HG03460 (cell line): Measurements from ENCODE around the gene SP1.
"Not testable (repeated sequence)": the region's sequence is repeated elsewhere in the genome, so short reads cannot be mapped to it uniquely, and the experiment has no call there.

Experiments used
- ATAC-seq: cut with Tn5 transposase; IDR thresholded peaks from one replicate; pipeline ENCODE4 v1.9.1; 2021; ENCODE audit not compliant: unreplicated experiment

Gene SP1

GRCh38 chr12:53380104-53380793 is at the start of gene SP1:
Gene SP1 (plus strand): TSS chr12:53380176. CDS start chr12:53380292, 116 bp downstream.
- ATAC-seq, result peak; percentile 42

GRCh38 chr12:53330671-53331070 is 49.3 kb upstream of the SP1 start:
- no peak for ATAC-seq

GRCh38 chr12:53332339-53332738 is 47.6 kb upstream of the SP1 start:
- ATAC-seq, result not testable (repeated sequence)

DNA sequence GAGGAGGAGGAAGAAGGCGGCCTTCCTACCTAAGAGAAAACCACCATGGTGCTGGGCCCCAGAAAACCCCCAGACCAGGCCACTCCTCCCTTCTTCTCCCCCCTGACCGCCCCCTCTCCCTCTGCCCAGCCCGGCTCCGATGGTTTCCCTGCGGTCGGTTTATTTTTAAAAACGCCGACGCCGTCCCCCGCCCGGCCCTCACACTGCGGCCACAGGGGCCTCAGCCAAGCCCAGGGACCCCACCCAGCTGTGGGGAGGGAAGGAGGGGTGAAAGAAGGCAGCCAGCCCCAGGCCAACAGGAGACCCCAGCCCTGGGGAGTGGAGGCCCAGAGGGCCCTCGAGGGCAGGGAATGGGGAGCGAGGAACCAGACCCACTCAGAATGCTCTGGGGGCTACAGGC is 47.2 kb upstream of the SP1 start:
- no peak for ATAC-seq

DNA sequence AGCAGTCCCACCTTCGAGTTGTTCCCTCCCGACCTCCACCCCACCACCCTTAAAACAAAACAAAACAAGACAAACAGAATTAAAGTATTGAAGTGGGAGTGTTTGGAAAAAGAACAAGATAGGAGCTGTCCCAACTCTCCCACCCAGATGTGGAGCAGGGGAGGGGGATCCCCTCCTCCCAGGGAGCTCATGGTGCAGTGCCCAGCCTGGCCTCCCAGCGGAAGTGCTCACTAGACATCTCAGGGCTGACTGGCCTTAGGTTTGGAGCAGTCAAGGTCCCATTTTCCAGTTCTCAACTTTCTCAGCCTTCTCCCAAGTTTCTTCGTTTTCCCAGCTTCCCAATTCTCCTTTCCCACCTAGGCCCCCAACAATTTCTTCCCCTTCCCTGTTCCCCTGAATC is 46.7 kb upstream of the SP1 start:
- ATAC-seq, result no peak

GRCh38 chr12:53333845-53334244 is 46.1 kb upstream of the SP1 start:
- no peak for ATAC-seq

DNA sequence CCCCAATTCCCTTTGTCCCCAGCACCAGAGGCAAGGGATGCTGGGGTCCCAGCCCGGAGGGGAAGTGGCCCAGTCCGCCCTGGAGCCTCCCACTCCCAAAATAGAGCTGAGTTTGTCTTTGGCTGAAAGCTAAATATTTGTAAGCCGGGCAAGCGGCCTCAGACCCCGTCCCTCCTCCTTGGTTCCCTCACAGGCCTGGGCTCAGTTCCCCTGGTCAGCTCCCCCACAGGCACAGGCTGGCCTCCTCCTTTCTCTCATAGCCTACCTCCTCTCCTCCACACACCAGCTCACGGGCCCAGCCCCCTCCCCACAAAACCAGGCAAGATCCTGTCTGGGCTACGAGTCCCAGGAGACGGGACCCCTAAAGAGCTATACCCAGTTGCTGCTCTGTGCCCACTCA is 45.2 kb upstream of the SP1 start:
- no peak for ATAC-seq

- ATAC-seq, result no peak
Measured at GRCh38 chr12:53336181-53336681, 43.7 kb upstream of the SP1 start, which contains the start of gene SP7. Gene SP7 (minus strand): TSS chr12:53336354. CDS start chr12:53335646, 708 bp downstream.

DNA sequence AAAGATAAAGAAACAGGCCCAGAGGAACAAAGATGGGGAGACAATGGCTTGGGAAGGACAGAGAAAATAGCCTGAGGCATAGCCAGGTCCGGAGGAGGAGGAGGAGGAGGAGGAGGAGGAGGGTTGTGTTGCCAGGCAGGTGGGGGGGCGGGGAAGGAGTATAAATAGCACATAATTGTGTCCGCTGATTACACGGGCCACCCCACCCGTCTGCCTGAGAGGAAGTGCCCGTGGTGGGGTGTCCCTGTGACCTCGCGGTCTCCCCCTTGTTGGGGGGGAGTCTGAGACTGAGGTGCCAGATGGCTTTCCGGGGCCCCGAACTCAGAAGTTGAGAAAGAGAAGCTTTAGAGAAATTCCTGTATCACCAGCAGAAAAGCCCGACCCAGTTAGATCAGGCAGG is 42.0 kb upstream of the SP1 start:
- ATAC-seq, result no peak

GRCh38 chr12:53338916-53339315 is 41.1 kb upstream of the SP1 start:
- ATAC-seq, result no peak

DNA sequence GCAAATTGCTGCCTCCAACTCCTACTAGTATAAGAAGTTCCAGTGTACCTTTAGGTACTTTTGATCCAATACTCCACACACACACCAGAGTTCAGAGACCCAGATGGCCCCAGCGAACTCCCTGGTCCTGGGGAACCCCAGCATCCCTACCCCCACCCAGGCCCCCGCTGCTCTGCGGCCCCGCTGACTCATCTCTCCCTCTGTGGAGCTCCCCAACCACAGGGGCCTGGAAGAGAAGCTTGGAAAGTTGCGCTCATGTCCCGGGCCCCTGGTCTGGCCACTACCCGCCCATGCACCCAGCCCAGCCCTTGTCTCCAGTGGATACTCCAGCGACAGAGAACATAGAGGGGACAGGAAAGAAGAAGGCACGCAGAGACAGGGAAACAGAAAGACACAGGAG is 39.6 kb upstream of the SP1 start:
- ATAC-seq, result no peak

- ATAC-seq, result no peak
Measured at GRCh38 chr12:53343449-53343848, 36.5 kb upstream of the SP1 start.

- no peak for ATAC-seq
Measured at GRCh38 chr12:53343969-53344368, 36.0 kb upstream of the SP1 start.

DNA sequence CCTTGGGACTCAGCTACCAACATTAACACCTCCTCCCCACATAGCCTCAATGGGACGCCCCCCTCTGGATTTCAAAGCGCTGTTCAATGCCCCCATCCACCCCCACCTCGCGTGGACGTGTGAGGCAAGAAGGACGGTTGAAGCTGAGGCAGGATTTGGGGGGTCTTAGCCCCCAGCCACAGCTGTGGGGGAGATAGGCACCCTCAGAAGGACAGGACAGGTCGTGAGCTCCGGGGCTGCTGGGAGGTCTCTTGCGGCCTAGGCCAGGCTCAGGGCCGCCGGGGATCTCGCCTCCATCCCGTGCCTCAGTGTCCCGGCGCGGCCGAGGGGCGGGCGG is 35.5 kb upstream of the SP1 start:
- ATAC-seq, result no peak

DNA sequence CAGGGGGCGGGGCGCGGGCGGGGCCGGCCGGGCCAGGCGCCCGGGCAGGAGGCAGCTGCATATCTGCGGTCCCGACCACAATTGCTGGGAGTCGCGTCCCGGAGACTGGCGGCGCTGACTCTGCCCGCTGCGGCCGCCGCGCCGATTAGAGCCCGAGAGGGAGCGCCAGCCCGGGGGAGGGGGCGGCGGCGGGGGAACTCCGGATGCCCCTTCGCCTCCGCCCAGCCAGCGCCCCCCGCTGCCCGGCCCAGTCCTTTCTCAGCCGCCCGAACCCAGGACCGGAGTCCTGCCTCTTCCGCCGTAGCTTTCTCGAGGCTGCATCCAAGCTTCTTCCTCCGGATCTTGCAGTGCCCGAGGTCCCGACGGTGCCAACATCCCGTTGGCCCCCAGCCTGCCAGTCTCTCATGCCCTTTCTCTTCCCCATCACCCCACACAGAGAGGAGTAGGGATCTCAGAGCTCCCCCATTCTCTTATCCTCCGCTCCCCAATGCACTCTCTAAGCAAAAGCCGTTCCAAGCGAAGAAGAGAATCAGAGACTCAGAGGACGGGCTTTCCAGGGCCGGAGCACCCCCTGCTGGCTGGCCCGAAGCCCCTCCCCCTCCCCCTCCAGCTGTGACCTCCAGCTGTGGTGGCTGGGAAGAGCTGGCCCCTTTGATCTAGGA is 35.0 kb upstream of the SP1 start:
- ATAC-seq, result peak; percentile 78

- no peak for ATAC-seq
Measured at GRCh38 chr12:53345486-53346188, 34.3 kb upstream of the SP1 start.

DNA sequence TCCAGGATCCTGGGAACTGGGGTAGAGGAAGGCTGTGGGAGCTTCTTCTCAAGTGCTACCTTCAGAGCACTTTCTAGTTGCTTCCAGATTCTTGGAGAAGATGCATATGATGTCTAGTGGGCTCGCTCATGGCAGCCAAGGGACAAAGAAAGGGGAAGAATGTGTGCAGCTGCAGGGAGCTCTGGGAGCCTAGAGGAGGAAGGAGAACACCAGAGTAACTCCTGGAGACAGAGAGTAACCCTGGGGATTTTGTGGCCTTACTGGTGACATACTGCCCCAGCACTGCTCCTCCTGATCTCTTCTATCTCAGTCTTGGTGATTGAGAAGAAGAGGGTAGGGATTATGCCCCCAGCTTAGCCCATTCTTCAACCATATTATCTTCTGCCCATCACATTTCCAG is 33.5 kb upstream of the SP1 start:
- no peak for ATAC-seq

DNA sequence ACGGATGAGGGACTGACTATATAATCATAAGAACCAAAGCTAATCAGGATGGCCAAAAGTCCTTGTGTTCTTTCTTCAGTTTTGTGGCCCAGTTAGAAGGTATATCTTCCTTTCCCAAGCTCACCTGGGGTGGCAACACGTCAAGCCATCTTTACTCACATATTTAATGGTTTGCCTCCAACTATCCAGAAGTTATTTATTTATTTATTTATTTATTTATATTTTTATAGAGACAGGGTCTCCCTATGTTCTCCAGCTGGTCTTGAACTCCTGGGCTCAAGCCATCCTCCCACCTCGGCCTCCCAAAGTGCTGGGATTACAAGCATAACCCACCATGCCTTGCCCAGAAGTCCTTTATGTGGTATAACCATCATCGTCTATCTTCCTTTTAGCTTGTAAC is 32.1 kb upstream of the SP1 start:
- ATAC-seq, result no peak

DNA sequence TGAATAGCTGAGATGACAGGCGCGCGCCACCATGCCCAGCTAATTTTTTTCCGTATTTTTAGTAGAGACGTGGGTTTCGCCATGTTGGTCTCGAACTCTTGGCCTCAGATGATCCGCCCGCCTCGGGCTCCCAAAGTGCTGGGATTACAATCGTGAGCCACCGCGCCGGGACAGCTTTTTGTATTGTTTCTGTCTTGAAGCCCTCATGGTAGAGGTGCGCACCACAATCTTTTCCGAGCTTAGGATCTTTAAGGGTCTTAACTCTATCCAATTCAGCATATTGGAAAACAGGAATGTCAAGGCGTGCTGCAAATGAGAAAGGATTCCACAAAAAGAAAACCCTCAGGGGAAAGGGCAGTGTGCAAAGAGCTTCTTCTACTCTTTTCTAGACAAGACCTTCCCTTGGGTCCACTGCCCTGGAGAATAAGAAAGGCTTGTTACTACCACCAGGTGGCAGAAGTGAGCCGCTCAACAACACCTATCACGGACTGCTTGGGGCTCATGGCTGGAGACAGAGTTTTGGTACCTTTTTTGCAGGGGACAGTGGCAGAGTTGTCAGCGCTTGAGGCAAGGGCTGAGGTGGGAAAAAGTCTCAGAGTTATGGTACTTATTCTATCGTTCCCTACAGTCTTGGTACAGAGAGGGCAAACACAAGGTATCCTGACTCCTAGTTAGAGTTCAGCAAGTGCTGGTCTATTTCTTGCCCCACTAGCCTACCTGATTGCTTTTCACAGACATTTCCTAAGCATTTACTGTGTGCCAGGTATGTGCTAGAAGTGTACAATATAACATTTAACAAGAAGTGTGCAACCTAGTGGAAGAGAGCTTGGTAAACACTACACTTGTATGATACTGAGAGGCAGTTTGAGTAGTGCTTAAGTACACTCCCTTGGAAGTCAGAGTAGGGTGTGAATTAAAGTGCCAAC is 27.4 kb upstream of the SP1 start:
- peak; percentile 84 for ATAC-seq

DNA sequence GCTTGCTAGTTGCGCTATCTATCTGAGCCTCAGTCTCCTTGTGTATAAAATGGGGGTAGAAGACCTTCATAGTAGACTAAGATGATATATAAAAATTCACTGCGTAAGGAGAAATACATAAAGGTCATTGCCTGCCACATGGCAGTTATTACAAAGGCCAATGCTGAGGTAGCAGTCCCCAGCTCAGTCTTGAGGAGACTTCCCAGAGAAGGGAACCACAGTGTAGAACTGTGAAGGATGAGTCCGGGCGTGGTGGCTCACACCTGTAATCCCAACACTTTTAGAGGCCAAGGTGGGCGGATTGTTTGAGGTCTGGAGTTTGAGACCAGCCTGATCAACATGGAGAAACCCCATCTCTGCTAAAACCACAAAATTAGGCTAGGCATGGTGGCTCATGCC is 26.7 kb upstream of the SP1 start:
- no peak for ATAC-seq

DNA sequence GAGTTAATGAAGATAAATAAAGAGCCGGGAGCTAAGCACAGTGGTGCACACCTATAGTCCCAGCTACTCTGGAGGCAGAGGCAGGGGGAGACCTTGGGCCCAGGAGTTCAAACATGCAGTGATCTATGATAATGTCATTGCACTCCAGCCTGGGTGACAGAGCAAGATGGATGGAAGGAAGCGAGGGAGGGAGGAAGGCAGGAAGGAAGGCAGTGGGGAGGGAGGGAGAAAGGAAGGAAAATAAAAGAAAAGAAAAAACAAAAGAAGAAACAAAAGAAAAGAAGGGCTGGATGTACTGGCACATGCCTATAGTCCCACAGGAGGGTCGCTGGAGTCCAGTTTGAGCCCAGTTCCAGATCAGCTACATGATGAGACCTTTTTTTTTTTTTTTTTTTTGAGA is 24.9 kb upstream of the SP1 start:
- ATAC-seq, result no peak
